Stimulated activated naive CD8-positive, alpha-beta T cell treated with anti-CD3 and anti-CD28 coated beads, Interleukin-15, Interleukin-2, amounts not matched to agents 100 U/mL and 50 U/mL, for 24 hours (primary cell): ENCODE results near the gene RELA.

Experiments used
- ATAC-seq: fragments of 150-1000 bp; cut with Tn5 transposase; one replicate; pipeline ENCODE4 v1.10.0; 2021
- DNase-seq: peaks from one replicate; pipeline ENCODE4 v3.0.0; 2021

The RELA gene

GRCh38 chr11:65611758-65612603 lies 50.7 kb downstream of the RELA start:
- ATAC-seq (no peak), DNase-seq (no peak)

GRCh38 chr11:65611028-65611757 lies 51.5 kb downstream of the RELA start:
- no peak for ATAC-seq
- no peak for DNase-seq

- DNase-seq (no peak), ATAC-seq (no peak)
These were observed 52.3 kb downstream of the RELA start for GRCh38 chr11:65610404-65610803.

- no peak for ATAC-seq
- DNase-seq: no peak
These were observed 53.1 kb downstream of the RELA start for GRCh38 chr11:65609665-65610064.

- DNase-seq (no peak), ATAC-seq (no peak)
These were observed 53.5 kb downstream of the RELA start for GRCh38 chr11:65609229-65609628.

- no peak for ATAC-seq
These were observed 54.9 kb downstream of the RELA start for GRCh38 chr11:65607614-65608426.

GRCh38 chr11:65606876-65607613 lies 55.7 kb downstream of the RELA start:
- ATAC-seq (peak; percentile 40), DNase-seq (peak; percentile 37)

More at GRCh38 chr11:65607614-65608426, 54.9 kb downstream of the RELA start:
- no peak for DNase-seq

- no peak for ATAC-seq
- no peak for DNase-seq
These were observed 58.5 kb downstream of the RELA start for GRCh38 chr11:65604258-65604657.
